ENCODE results near the gene PPM1B.

DNA sequence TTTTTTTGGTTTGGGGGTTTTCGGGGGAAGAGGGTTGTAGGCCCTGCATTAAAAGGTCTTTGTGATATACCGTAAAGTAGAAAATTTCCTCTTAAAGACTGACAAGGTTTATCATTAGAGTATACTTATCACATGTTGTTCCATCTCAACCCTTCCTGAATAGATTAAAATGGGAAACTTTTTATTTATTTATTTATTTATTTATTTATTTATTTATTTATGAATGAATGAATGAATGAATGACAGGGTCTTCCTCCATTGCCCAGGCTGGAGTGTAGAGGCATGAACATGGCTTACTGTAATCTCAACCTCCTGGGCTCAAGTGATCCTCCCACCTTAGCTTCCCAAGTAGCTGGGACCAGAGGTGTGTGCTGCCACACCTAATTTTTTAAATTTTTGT lies 58.1 kb downstream of the PPM1B start:
- TF ChIP-seq, protein P1, sequence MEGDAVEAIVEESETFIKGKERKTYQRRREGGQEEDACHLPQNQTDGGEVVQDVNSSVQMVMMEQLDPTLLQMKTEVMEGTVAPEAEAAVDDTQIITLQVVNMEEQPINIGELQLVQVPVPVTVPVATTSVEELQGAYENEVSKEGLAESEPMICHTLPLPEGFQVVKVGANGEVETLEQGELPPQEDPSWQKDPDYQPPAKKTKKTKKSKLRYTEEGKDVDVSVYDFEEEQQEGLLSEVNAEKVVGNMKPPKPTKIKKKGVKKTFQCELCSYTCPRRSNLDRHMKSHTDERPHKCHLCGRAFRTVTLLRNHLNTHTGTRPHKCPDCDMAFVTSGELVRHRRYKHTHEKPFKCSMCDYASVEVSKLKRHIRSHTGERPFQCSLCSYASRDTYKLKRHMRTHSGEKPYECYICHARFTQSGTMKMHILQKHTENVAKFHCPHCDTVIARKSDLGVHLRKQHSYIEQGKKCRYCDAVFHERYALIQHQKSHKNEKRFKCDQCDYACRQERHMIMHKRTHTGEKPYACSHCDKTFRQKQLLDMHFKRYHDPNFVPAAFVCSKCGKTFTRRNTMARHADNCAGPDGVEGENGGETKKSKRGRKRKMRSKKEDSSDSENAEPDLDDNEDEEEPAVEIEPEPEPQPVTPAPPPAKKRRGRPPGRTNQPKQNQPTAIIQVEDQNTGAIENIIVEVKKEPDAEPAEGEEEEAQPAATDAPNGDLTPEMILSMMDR (IDR thresholded peaks at IDR 0.05 in 4 of 5, conservative IDR thresholded peaks at IDR 0.05 in 1 of 5), result no peak
- no peak for TF ChIP-seq POLR2A (IDR thresholded peaks at IDR 0.05)

Data from gastrocnemius medialis (tissue), 4 donors.